ENCODE measurements around the gene NRP1. TPM values are rescaled to one million over a fixed set of nuclear protein-coding genes. Genes with fewer than 3 reads are reported as not detected.

NRP1 gene
- total and polyA plus RNA-seq, 2 of the 8 experiments (the other 6 are each of a cell fraction or from before 2014, with no cell fraction given): 1.2 to 2.1 TPM

DNA sequence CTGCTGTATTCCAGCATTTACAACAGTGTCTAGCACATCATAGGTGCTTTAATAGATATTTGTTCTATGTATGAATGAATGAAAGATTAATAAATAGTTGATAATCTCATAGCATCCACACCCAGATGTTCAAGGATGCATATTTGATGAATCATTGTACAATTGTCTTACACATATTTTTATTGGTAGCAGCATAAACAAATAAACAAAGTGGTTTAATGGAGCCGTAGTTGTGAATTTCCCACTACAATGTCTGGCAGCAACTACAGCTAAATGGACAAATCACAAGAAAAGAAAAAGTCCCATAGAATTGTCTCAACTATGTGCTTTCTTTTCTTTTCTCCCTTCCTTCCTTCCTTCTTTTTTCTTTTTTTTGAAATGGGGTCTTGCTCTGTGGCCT, 150.8 kb downstream of the NRP1 start:
- Histone ChIP-seq H3K4me3 (ENCODE audit: extremely low read depth in 1 of 4, insufficient read depth in 2 of 4, low read depth in 3 of 4, low read length in 4 of 4) (no peak overlapping the region), H4K91ac (replicated peaks; ENCODE audit: insufficient read length, low read length) (no peak overlapping the region), H2AK5ac (ENCODE audit: low read depth, low read length) (no peak overlapping the region), H3K9me3 (ENCODE audit: insufficient read depth in 2 of 2, low read depth in 1 of 2, low read length in 1 of 2) (no peaks in the 10 kb centered on the region), H2BK15ac (ENCODE audit: low read length) (no peak overlapping the region), H3K27ac (ENCODE audit: low read depth, low read length) (no peak overlapping the region), H3K4me1 (replicated peaks in 1 of 4; ENCODE audit: control insufficient read depth in 3 of 4, insufficient read depth in 4 of 4, low read length in 3 of 4) (peaks cover 0 to 6% (median 4%) of the 10 kb centered on the region in 4 experiments; a peak in 5 of 7 replicates), H4K20me1 (replicated peaks in 1 of 2; ENCODE audit: control insufficient read depth in 1 of 2, insufficient read depth in 2 of 2, low read length in 2 of 2) (no peaks in the 10 kb centered on the region), H3K4me2 (ENCODE audit: insufficient read depth in 1 of 2, low read depth in 2 of 2, low read length in 2 of 2) (no peak overlapping the region), H3K36me3 (ENCODE audit: control insufficient read depth in 2 of 4, insufficient read depth in 4 of 4, low read length in 3 of 4) (no peaks in the 10 kb centered on the region; a peak in 1 of 8 replicates), H3K23ac (ENCODE audit: insufficient read length) (no peak overlapping the region), H3K4ac (replicated peaks; ENCODE audit: insufficient read length, low read depth, low read length) (no peak overlapping the region), H2BK120ac (replicated peaks; ENCODE audit: low read depth, low read length) (no peak overlapping the region), H3K79me1 (ENCODE audit: low read depth, low read length) (no peaks in the 10 kb centered on the region), H2BK5ac (ENCODE audit: low read depth, low read length) (no peak overlapping the region), H3K14ac (ENCODE audit: insufficient read length) (no peak overlapping the region), H3K23me2 (ENCODE audit: low read depth, low read length) (no peaks in the 10 kb centered on the region), H3K79me2 (ENCODE audit: control insufficient read depth in 1 of 2, insufficient read depth in 2 of 2, low read length in 2 of 2) (no peaks in the 10 kb centered on the region), H3K9ac (replicated peaks in 1 of 4; ENCODE audit: extremely low read depth in 1 of 4, low read depth in 3 of 4, low read length in 3 of 4) (no peak overlapping the region), H4K5ac (ENCODE audit: insufficient read length, low read depth, low read length) (no peak overlapping the region), H2BK12ac (ENCODE audit: low read depth, low read length) (no peak overlapping the region), H4K8ac (ENCODE audit: extremely low read depth, insufficient read depth, low read length) (no peak overlapping the region; the same call in 1 of the 2 replicates), H2BK20ac (ENCODE audit: low read length) (no peak overlapping the region), H3K56ac (replicated peaks; ENCODE audit: insufficient read length, low read depth, low read length) (no peak overlapping the region), H3K27me3 (replicated peaks in 1 of 4; ENCODE audit: control insufficient read depth in 3 of 4, extremely low read depth in 1 of 4, insufficient read depth in 3 of 4, low read length in 3 of 4) (no peaks in the 10 kb centered on the region; a peak in 1 of 7 replicates), H3K18ac (ENCODE audit: extremely low read depth, low read length) (no peak overlapping the region), H2AFZ (ENCODE audit: low read length) (no peak overlapping the region)
- 96% methylated on average over 1 of the region's 1 CpG; no CpG with 5 or more reads in 1 of the 2 experiments for WGBS, 2 experiments (ENCODE audit: extremely low coverage in 1 of 2, insufficient coverage in 1 of 2, insufficient read length in 1 of 2, insufficient replicate concordance in 2 of 2, low coverage in 1 of 2, low lambda C conversion rate in 2 of 2, missing lambda C conversion rate in 1 of 2)
- TF ChIP-seq CREB1 (IDR thresholded peaks at IDR 0.05) (no peak), RNF2 (IDR thresholded peaks at IDR 0.05; ENCODE audit: borderline replicate concordance, low read depth, low read length, missing control alignments, poor library complexity, severe bottlenecking) (no peak), NRF1 (IDR thresholded peaks at IDR 0.05; ENCODE audit: low read depth, low read length) (no peak), SAP30 (IDR thresholded peaks at IDR 0.05; ENCODE audit: insufficient read depth, insufficient replicate concordance, low read length) (no peak), CTBP2 (IDR thresholded peaks at IDR 0.05; ENCODE audit: borderline replicate concordance, insufficient read depth, insufficient read length, low read length) (no peak), BRCA1 (IDR thresholded peaks at IDR 0.05; ENCODE audit: low read depth, low read length) (no peak)
- ChIA-PET CTCF (ENCODE audit: partially characterized antibody) (no interaction called here), POLR2A (ENCODE audit: partially characterized antibody) (no interaction called here)
- no peak for DNase-seq (ENCODE audit: low read depth in 1 of 2, low spot score in 2 of 2)
- no peak for FAIRE-seq
